ENCODE data around the gene SLC36A3.

SLC36A3 gene

GRCh38 chr5:151345187-151345807, 41.7 kb upstream of the SLC36A3 start:
- H3K27ac ChIP-seq, result no peak overlapping the region
- no peak for TF ChIP-seq CTCF (IDR thresholded peaks at IDR 0.05)
- no peak for DNase-seq
- no peaks in the 10 kb centered on the region for H3K9me3 ChIP-seq
- H3K4me3 ChIP-seq, result no peak overlapping the region
- peaks cover 0 to 22% of the 10 kb centered on the region in 2 donors for H3K27me3 ChIP-seq
- intact Hi-C loops (cut with DNase I; ENCODE audit: low total_unique reads), result no loop called here
- no peaks in the 10 kb centered on the region for H3K36me3 ChIP-seq
- H3K4me1 ChIP-seq, result peaks cover 0 to 12% (median 1%) of the 10 kb centered on the region in 4 donors

DNA sequence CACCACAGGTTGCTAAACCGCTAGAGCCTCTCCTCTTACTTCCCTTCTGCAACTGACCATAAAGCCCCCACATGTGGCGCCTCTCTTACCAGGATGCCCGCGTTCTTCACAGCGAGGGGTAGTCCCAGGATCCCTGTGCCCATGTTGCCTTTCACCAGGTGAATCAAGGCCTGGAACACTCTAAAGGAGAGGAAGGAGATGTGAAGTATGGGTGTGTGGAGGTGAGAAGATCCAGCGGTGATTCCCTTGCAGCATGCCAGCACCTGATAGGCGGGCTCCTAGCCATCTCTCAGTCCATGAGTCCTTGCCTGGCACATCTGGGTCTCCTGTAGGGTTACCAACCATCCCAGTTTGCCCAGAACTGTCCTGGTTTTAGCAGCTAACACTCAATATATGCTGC, 40.5 kb upstream of the SLC36A3 start:
- no peak for DNase-seq
- intact Hi-C loops (cut with DNase I; ENCODE audit: low total_unique reads), result no loop called here
- no peaks in the 10 kb centered on the region for H3K36me3 ChIP-seq
- peaks cover 0 to 18% of the 10 kb centered on the region in 2 donors for H3K27me3 ChIP-seq
- no peak overlapping the region for H3K27ac ChIP-seq
- no peak overlapping the region for H3K4me3 ChIP-seq
- no peak for TF ChIP-seq CTCF (IDR thresholded peaks at IDR 0.05)
- no peaks in the 10 kb centered on the region for H3K9me3 ChIP-seq
- peaks cover 0 to 12% (median 1%) of the 10 kb centered on the region in 4 donors for H3K4me1 ChIP-seq

DNA sequence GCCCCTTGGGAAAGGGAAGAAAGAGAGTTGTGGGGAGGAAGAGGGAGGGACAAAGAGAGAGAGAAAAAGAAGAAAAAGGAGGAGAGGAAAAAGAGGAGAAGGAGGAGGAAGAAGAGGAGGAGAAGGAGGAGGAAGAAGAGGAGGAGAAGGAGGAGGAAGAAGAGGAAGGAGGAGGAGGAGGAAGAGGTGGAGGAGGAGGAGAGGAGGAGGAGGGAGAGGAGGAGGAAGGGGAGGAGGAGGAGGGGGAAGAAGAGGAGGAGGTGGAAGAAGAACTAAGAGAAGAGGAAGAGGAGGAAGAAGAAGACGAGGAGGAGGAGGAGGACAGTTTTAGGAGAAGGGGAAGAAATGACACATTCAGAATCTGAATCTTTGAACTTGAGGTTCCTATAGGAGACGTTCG, 36.4 kb upstream of the SLC36A3 start:
- intact Hi-C loops (cut with DNase I; ENCODE audit: low total_unique reads), result no loop called here
- Histone ChIP-seq H3K36me3 (no peaks in the 10 kb centered on the region), H3K27ac (no peak overlapping the region), H3K27me3 (peaks cover 0 to 20% of the 10 kb centered on the region in 2 donors), H3K4me1 (peaks cover 0 to under 1% (median under 1%) of the 10 kb centered on the region in 4 donors), H3K4me3 (no peak overlapping the region), H3K9me3 (no peaks in the 10 kb centered on the region)
- TF ChIP-seq CTCF (IDR thresholded peaks at IDR 0.05), result no peak
- no peak for DNase-seq

DNA sequence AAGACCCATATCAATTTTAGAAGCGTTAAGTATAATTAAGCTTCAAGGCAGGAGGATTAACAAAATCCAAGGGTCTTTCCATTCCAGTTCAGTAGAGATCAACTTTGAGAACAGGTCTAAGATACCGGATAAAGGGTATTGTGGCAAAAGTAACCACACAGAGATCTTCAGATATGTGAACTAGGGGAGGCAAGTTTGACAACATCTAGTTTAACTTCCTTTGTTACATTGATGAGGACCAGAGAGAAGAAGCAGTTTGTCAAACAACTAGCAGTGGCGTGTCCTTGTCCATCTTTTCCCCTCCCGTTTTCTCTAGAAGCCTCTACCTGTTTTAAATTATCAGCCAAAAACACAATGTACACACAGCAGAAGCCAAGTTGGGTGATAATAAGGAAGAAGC, 35.2 kb upstream of the SLC36A3 start:
- Histone ChIP-seq H3K4me1 (no peaks in the 10 kb centered on the region), H3K27me3 (peaks cover 0 to 14% of the 10 kb centered on the region in 2 donors), H3K4me3 (no peak overlapping the region), H3K27ac (no peak overlapping the region), H3K36me3 (no peaks in the 10 kb centered on the region), H3K9me3 (no peaks in the 10 kb centered on the region)
- intact Hi-C loops (cut with DNase I; ENCODE audit: low total_unique reads), result no loop called here
- no peak for TF ChIP-seq CTCF (IDR thresholded peaks at IDR 0.05)
- no peak for DNase-seq

DNA sequence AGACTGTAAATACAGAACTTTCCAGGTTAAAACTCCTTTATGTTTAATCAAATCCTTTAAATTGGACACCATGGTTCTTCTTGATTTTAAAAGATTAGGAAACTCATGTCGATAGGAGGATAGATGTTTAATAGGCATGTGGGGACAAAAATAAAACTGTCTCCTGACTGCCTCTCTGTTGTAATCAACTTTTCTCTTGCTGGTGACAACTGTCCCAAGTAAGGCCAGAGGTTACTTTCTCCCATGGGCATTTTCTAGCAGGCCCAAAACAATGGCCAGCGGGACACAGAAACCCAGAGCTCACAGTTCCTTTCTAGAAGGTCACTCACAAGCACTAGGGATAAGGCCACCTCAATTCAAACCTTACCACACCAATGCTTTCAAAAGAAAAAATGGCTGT, 29.3 kb upstream of the SLC36A3 start:
- intact Hi-C loops (cut with DNase I; ENCODE audit: low total_unique reads), result no loop called here

More for the DNA sequence above, 29.3 kb upstream of the SLC36A3 start:
- TF ChIP-seq CTCF (IDR thresholded peaks at IDR 0.05), result no peak
- H3K27me3 ChIP-seq, result peaks cover 0 to 3% of the 10 kb centered on the region in 2 donors
- no peaks in the 10 kb centered on the region for H3K36me3 ChIP-seq
- no peak overlapping the region for H3K4me3 ChIP-seq
- H3K4me1 ChIP-seq, result no peaks in the 10 kb centered on the region
- H3K27ac ChIP-seq, result no peak overlapping the region
- DNase-seq, result no peak
- H3K9me3 ChIP-seq, result no peaks in the 10 kb centered on the region
